GM19463 (cell line): ENCODE results near the gene EFCAB13.

Source experiments
- ATAC-seq: cut with Tn5 transposase; IDR thresholded peaks from one replicate; pipeline ENCODE4 v1.9.1; 2021; ENCODE audit warnings: mild to moderate bottlenecking, moderate library complexity; ENCODE audit not compliant: unreplicated experiment

The EFCAB13 gene, protein sequence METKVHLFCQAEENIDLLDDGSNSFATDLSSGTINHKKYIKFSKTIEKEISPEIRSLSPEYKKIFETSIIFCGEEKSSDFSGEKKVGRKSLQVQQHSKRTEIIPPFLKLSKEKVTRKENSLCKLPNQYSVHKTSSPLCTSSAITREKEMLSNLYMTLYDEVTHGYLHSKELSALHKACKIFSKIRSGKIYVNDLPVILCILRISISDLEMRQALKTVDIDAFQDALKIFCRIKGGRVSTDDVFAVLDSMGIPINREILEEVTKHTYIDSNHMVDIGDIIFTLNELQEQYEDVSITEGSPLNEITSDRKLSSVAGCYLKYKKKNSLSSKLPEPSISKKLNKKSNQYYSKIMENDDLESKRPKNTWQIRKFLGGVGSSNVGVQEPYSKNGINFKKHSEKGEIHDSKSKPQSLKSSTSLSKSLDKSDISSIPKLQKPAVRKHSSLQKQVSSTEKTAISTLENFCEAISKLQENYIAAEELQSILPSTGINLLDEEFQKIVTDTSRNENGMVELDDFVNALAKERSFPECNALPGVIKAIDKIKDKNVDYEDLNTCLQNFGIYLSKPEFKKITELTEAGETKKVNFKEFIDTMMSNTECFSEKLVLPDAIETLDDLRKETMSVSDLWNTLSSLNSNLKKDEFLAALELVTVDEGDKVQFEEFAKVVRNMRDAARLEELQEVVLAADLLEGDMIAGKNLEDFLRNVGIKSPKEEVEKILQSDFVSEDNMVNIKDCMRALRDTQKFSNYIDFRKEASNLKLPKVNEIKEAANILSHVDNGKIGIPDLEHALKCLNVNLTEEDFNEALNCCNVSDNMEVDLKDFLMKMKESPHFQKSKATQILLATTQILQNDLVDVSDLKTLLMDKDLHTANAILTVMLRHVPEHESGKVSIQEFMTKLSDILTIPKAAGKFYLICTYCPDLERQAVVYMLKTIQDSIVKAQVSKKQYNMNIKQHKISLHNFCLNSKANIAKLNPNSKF

DNA sequence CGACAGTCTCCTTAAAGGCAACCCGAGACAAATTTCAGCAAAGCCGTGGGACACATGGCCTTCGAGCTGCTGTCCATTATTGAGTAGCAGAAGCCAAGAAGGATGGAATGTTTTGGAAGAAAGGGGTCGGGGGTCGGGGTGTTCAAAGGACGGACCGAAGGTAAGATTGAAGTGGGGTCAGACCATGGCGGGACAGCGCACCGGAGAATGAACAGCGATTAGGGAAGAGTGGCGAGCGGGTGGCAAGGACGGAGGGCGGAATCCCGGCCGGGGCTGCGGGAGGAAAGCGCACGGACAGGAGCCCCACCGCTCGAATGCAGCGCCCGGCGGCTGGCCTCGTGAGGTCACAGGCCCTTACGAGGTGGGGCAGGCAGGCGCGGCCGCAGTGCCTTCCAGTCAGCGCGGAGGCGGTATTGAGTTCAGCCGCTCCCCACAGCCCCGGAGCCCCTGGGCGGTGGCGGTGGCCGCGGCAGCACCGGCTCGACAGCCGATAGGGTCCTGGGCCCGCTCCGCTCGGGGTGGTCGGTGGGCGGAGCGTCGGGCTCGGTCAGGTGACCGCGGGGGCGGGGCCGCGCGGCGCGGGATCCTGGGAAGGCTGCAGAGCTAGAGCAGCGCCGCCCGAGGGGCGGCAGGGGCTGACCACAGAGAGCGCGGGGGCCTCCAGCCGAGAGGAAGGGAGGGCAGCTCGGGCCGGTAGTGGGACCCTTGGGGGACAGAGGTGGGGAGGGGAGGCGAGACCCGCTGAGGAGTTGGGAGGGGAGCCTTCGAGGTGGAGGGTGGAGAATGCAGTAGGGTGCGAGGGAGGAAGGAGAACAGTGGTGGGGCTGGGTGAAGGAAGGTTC lies at the start of gene EFCAB13:
Gene EFCAB13, plus strand, starts transcription at position 574 of the 842 bp plus-strand sequence. CDS start 4,399 bp downstream, outside the sequence.
- peak; percentile 88 for ATAC-seq

DNA sequence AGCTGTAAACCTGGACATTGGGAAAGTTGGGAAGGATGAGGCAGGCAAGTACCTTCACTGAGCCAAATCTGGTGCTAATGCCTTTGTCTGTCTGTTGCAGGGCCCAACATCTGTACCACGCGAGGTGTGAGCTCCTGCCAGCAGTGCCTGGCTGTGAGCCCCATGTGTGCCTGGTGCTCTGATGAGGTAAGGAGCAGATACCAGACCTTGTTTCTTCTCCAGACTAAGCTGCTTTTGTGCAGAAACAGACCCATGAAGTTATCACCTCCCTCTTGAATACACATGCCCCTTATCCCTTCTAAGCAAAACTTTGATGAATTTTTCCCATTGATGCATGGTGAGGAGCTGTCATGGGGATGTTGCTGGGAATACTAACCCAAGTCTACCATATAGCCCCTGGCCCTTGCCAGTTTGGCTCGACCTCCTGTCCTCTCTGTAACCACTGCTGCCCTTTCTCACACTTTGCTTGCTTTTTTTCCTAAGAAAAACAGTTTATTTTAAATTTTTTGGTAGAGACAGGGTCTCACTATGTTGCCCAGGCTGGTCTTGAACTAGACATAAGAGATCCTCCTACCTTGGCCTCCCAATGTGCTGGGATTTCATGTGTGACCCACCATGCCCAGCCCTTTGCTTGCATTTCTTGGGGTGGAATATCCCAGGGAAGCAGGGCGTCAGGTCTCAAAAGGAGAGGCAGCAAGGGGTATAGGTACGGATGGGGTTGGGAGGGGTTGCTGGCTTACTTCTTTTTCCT lies 49.3 kb upstream of the EFCAB13 start:
- ATAC-seq: no peak

DNA sequence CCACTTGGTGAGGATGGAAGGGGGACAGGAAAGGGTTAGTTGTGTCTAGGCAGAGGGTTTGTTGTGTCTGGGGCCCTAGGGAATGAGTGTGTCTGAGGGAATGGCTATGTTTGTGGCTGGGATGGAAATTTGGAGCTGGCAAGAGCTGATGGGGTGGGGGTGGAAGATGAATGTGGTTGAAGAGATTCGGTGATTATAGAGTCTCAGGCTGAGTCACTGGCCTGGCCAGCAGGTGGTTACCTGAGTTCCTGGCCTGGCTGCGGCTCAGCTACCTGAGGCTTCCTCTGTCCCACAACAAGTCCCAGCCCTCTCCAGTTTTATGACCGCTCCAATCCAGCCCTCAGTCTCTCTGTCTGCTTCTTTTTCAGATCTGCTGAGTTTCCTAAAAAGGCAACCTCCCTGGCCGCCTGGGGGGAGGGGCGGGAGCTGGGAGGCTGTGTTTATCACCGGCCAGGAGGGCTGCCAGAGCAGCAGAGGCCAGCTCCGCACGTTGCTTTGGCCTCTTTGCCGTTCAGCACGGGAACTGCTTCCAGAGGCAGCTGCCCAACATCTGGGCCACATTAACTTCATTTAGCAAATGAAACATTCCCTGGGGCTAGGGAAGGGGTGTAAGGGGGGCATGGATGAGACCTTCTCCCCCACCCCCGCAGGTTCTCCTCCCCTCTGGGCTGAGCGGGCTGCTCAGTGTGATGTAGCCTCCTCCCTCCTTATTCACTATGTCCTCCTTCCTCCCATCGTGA lies 48.3 kb upstream of the EFCAB13 start:
- no peak for ATAC-seq

DNA sequence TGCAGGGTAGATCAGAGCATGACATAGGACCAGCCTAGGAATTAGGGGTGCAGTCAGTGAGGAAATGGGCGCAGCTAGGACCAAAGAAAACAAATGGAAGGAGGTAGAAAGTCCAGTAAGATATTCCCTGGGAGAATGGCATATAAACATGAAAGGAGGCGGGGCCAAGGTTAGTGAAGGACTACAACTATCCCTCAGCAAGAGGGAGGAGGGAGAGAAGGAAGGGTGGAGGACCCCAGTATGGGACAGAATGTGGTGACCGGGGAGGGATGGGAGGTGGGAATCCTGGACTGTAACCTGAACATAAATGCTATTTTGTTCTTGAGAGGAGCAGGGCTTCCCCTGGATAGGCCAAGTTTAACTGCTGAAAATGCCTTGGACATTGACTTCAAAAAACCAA lies 47.3 kb upstream of the EFCAB13 start:
- ATAC-seq: no peak

DNA sequence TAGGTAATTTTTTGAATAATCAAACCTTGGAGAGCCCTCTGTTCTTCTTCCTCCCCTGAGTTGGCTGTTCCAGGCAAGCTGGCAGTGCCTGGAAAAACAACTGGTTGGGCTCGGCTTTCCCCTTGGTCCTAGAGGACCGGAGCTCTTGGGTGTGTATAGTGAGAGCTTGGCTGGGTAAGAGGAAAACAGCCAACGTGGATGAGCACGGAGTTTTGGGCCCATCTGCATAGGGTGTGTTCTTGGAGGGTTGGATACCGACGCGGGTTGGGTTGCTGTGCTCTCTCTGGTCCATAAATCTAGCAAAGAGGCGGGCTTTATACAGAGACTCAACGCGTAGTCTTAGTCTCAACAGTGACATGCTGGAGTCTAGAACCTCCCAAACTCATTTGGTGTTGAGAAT lies 46.9 kb upstream of the EFCAB13 start:
- ATAC-seq: no peak

DNA sequence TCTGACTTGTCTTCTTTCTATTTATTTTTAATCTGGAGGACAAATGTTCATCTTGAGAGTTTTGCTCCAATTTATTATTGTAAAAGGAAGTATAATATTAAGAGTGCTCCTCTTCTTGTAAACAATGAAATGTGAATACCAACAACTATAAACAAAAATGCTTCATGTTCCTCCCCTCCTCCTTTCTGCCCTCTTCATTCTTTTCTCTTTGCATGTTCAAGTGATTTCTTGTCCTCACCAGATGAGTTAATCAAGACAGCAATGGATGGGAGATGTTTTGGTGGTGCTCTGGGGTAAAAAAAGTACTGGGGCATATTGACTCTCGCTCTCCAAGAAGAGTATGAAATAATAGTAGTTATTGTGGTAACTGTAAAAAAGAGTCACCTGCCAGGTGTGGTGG lies 45.8 kb upstream of the EFCAB13 start:
- ATAC-seq: no peak

DNA sequence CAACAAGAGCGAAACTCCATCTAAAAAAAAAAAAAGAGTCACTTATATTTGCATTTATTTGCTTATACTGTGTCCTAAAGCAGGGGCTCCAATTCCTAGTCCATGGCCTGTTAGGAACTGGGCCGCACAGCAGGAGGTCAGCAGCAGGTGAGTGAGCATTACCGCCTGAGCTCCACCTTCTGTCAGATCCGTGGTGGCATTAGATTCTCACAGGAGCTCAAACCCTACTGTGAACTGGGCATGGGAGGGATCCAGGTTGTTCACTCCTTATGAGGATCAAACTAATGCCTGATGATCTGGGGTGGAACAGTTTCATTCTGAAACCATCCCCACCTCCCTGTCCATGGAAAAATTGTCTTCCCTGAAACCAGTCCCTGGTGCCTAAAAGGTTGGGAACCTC lies 45.2 kb upstream of the EFCAB13 start:
- ATAC-seq: no peak

DNA sequence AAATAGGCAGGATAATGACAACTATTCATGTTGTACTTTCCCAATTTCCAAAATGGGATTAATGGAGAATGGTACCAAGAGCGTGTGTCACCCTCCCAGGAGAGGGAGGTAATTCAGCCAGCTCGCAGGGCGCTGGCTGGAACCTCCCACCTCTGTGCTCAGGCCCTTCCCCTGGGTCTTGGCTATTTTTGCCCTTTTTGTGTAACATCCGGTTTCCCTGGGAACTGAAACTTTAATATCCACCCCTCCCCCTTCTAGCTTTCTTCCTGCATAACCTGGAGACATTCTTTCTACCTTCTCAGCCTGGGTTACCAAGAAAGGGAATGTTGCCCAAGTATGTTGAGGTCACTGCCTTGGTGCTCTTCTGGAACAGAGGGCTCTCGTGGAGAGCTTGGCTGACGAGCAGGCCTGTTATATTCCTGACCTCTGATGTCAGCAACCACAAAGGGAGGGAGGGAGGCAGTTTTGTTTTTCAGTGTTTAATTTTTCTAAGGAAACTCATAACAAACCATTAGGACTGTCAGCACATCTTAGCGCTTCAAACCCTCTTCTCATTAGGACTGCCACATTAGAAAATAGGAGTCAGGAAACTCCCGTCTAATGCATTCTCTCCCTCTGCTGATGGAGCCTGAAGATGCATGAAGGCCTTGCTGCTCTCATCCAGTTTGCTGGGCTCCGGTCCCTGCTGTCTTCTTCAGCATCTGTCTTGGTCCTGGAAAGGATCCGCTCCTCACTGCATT lies 44.5 kb upstream of the EFCAB13 start:
- ATAC-seq: peak; percentile 83

DNA sequence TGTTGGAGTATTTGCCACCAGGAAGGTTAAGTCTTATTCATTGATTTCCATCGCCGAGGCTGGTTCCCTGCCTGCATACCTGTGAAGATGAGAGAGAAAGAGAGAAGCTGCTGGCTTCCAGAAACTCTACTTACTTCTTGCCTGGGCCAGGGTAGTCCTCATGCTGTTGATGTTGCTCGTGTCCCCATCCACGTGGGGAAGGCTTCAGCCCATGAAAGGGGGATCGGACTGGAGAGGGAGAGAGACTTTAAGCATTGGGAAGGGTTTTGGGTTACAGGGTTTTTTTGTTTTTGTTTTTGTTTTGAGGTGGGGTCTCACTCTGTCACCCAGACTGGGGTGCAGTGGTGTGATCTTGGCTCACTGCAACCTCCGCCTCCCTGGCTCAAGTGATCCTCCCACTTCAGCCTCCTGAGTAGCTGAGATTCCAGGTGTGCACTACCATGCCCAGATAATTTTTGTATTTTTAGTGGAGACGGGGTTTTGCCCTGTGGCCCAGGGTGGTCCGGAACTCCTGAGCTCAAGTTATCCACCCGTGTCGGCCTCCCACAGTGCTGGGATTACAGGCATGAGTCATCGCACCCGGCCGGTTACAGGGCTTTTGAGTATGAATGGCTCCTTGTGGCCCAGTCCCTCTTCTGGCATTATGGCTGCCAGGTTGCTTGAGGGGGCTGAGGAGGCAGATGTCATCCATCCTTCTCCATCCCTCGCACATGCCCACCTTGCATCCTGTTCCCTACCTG lies 43.5 kb upstream of the EFCAB13 start:
- ATAC-seq: no peak

DNA sequence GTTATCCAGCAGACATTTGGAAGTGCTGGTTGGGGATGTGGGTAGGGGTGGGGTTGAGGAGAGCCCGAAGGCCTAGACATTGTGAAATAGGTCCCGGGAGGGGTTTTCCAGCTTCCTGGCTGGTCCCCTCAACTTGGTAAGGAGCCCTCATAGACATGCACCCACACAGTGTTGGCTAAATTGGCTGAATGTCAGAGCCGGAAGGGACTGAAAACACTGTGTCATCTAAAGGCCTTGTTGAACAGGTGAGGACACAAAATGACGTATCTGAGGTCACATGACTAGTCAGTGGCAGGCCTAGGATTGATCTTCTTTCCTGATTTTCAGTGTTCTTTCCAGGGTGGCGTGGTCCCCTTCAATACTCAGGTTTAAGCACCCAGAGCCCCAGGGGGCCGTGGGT lies 42.5 kb upstream of the EFCAB13 start:
- no peak for ATAC-seq

DNA sequence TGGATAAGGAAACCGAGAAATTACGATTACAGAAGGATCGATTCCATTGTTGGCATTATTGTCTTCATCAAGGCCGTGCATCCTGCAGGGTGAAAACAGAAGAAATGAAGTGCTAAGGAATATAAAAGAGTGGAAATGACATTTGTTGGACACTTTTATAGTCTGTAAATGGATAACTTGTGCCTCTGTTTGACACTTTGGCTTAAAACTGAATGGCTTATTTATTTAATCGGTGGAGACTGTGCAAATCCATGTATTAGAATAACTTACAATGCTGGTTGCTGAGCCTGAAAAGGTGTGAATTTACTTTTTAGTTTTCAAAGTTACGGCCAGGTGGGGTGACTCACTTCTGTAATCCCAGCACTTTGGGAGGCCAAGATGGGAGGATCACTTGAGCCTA lies 38.8 kb upstream of the EFCAB13 start:
- no peak for ATAC-seq

DNA sequence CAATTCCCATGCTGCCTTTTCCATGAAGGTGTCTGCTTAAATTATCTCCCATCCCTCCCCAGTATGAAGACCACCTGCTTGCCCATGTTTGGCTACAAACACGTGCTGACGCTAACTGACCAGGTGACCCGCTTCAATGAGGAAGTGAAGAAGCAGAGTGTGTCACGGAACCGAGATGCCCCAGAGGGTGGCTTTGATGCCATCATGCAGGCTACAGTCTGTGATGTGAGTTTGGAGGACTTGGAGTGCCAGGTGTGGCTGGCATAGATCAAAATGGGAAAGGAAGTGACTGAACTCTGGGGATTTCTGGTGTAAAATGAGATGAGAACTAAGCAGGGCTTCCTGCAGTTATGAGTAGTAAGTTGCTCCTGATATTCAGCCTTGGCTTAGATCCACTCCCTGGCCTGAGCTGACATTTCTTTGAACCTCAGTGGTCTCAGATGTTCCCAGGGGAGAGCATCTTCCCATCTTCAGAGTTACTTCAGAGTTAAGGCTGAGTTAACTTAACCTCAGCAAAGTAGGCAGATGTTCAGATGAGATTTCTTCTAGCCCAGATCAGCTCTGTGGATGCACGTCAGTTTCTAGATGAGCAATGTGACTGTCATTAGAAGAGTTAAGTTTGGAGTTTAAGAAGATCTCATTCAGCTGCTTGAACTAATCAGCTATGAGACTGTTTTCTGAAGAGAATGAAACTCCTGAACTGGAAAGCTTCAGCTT lies 37.4 kb upstream of the EFCAB13 start:
- peak; percentile 67 for ATAC-seq

DNA sequence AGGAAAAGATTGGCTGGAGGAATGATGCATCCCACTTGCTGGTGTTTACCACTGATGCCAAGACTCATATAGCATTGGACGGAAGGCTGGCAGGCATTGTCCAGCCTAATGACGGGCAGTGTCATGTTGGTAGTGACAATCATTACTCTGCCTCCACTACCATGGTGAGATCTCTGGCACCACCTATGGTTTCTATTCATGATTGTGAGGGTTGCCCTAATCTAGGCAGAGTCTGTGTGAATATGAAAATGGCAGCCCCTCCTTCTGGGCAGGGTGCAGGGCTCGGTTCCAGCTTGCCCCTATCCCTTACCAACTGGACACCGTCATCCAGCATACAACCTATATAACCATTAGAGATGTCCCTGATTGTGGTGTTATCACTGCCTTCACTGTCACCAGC lies 36.7 kb upstream of the EFCAB13 start:
- no peak for ATAC-seq

DNA sequence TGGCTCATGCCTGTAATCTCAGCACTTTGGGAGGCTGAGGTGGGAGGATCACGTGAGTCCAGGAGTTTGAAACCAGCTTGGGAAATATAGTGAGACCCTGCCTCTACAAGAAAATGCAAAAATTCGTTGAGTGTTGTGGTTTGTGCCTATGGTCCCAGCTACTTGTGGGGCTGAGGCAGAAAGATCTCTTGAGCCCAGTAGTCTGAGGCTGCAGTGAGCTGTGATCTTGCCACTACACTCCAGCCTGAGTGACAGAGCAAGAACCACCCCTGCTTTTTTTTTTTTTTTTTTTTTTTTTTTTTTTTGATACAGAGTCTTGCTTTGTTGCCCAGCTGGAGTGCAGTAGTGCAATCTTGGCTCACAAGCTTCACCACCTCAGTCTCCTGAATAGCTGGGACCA lies 36.1 kb upstream of the EFCAB13 start:
- ATAC-seq: no peak

DNA sequence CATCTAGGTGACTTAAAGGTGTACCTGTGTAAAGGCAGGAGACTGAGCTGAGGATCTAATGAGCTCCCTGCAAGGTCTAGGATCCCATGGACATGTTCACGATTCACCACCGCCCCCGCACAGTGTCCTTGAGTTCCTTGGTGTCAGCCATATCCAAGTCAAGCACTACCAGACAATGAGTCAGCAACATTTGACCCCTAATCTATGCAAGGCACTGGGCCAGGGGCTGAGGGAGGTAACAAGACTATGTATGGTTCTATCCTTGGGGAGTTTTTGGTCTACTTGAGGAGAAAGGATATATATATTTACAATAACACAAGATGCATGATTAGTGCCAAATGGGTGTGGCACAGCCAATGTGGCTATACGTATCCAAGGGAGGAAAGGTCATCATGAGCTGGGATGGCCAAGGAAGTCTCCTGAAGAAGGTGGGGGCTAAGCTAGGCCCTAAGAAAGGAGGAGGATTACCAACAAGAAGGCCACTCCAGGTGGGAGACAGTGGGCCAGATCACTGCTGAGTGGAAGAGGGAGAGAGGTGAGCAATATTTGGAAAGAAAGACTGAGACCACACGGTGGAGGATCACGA lies 35.1 kb upstream of the EFCAB13 start:
- ATAC-seq: no peak

DNA sequence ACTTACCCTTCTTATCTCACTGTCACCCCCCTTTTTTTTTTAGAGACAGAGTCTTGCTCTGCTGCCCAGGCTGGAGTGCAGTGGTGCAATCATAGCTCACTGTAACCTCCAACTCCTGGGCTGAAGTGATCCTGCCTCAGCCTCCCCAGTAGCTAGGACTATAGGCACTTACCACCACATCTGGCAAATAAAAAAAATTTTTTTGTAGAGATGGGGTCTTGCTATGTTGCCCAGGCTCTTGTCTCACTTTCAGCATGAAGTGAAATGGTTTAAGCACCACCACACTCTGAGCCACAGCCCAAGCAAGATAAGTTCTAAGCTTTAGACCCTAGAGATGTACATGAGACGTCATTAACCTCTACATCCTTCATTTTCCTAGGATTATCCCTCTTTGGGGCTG lies 34.5 kb upstream of the EFCAB13 start:
- no peak for ATAC-seq

DNA sequence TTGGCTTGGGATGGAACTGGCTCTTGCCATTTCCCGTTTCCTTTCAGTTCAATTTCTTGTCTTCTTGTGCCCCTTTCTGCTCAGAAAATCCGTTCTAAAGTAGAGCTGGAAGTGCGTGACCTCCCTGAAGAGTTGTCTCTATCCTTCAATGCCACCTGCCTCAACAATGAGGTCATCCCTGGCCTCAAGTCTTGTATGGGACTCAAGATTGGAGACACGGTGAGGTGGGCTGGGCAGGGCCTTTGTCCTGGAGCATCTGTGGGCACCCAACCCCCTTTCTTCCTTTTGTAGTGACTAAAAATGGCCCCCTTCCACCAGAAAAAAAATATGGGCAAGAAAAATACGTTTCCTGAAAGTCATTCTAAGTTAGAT lies 32.9 kb upstream of the EFCAB13 start:
- no peak for ATAC-seq
